AG04449 (cell line): ENCODE data around the gene TLR7.

Source experiments
- CTCF ChIA-PET: fragments of 350-600 bp; formaldehyde crosslinking; extraction: SDS; loops from one replicate; lab custom pipeline; 2021; ENCODE audit warnings: antibody characterized with exemption; lab: Yijun Ruan, JAX
- POLR2A ChIA-PET: fragments of 400-600, 350-600 bp; formaldehyde crosslinking; extraction: SDS; loops from one replicate; lab custom pipeline; 2020; ENCODE audit warnings: antibody characterized with exemption, inconsistent platforms; lab: Yijun Ruan, JAX
- DNase-seq: peaks from one replicate; pipeline ENCODE4 v3.0.0-alpha.2; 2010; ENCODE audit warnings: low read depth, low spot score
- H3K4me3 ChIP-seq: 2 replicates; pipeline ENCODE4 v1.5.1; 2011; ENCODE audit warnings: low read depth, mild to moderate bottlenecking, control low read depth, low read length
- TF ChIP-seq, protein P1 (sequence below): IDR thresholded peaks from one replicate; pipeline ENCODE4 v1.5.1; 2011; ENCODE audit warnings: mild to moderate bottlenecking, moderate library complexity, low read length, control low read depth, inconsistent platforms; ENCODE audit not compliant: insufficient read depth; ENCODE audit errors: missing control alignments

Gene TLR7

DNA sequence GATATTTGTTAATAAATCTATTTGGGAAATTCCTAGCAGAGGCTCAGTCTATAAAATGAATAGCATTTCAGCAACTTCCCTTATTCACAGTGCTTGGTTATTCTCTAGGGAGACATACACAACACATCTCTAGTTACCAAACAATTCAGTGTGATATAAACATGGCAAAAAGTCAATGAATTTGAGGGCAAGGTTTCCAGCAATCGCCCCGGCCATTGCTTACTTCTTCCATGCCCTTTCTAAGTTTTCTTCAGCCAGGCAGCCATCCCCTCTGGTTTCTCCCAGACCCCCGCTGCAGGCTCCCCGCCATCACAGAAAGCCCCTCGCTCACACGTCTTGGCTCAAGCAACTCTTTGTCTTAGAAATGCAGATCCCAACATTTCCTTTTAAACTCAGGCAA is 4.4 kb downstream of the TLR7 start:
- TF ChIP-seq, protein P1, sequence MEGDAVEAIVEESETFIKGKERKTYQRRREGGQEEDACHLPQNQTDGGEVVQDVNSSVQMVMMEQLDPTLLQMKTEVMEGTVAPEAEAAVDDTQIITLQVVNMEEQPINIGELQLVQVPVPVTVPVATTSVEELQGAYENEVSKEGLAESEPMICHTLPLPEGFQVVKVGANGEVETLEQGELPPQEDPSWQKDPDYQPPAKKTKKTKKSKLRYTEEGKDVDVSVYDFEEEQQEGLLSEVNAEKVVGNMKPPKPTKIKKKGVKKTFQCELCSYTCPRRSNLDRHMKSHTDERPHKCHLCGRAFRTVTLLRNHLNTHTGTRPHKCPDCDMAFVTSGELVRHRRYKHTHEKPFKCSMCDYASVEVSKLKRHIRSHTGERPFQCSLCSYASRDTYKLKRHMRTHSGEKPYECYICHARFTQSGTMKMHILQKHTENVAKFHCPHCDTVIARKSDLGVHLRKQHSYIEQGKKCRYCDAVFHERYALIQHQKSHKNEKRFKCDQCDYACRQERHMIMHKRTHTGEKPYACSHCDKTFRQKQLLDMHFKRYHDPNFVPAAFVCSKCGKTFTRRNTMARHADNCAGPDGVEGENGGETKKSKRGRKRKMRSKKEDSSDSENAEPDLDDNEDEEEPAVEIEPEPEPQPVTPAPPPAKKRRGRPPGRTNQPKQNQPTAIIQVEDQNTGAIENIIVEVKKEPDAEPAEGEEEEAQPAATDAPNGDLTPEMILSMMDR: no peak
- no peak for DNase-seq
- CTCF ChIA-PET: no interaction called here
- H3K4me3 ChIP-seq: no peak overlapping the region
- POLR2A ChIA-PET: no interaction called here

DNA sequence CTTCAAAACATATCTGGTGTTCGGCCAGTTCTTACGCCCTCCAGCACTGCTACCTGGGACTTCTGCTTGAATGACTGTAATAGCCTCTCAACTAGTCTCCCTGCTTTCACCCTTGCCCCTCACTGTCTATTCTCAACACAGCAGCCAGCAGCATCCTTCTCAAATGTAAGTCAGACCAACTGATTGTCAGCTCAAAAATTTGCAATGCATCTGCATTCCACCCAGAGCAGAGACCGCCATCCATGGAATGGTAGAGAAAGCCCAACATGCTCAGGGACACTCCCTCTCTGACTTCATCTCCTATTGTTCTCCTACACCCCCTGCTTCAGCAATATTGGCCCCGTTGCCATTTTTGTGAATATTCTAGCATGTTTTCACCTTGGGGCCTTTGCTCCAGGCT is 5.9 kb downstream of the TLR7 start:
- TF ChIP-seq, protein P1: no peak
- CTCF ChIA-PET: no interaction called here
- no peak overlapping the region for H3K4me3 ChIP-seq
- POLR2A ChIA-PET: no interaction called here
- no peak for DNase-seq

DNA sequence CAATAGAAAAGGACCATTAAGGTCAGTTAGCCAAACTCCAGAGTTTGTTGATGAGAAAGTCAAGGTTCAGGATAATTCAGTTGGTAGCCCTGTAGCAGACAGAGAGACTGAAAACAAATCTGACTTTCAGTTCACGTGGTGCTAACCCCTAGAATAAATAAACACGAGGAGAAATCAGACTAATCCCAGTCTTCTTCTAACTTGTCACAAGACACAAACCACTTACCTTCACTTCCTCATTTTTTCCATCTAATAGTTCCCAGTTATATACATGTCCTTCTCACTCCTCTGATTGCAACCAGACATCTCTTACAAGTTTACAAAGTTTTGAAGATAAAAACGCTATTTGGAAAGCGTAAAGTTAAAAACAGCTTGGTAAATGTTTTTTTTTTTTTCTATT is 7.7 kb downstream of the TLR7 start:
- no peak overlapping the region for H3K4me3 ChIP-seq
- POLR2A ChIA-PET: no interaction called here
- no peak for DNase-seq
- CTCF ChIA-PET: no interaction called here
- TF ChIP-seq, protein P1: no peak

DNA sequence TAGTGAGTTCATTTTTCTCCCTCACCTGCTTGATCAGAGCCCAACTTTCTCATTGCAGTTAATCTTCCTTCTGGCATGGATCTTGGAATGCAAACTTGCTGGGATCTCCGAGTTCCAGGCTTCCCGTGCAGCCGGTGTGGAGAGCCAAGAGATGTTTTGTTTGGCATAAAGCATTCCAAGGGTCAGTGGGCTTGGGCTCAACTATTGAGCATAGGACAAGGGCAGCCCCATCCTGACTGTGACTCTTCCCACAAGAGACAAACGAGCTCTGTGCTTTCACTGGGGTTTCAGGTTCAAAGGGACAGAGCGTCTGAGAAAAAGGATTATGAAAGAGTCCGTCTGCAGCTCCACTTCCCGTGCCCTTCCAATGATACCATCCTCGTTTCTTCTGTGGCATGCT is 10.5 kb downstream of the TLR7 start:
- CTCF ChIA-PET: interaction anchor here (0.6 kb wide), 1 partner anchor 23 kb away, joined by 3 read pairs; no protein-coding TSS in a partner anchor
- no peak for DNase-seq
- TF ChIP-seq, protein P1: no peak
- POLR2A ChIA-PET: no interaction called here
- H3K4me3 ChIP-seq: no peak overlapping the region

DNA sequence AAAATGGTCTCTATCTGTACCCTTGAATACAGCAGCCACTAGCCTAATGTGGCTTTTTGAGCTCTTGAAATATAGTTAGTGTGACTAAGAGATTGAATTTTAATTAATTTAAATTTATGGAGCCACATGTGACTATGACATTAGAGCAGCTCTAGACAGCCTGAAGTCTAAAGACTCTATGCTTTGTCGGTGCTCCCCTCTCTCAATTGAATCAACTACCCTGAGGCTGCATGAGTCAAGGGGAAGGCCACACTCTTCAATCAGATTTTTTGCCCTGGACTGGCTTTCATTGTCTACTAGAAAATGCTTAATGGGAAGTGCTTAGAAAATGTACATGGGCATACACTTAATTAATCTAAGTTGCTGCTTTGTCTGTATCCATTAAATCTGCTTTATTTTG is 11.7 kb downstream of the TLR7 start:
- TF ChIP-seq, protein P1: no peak
- POLR2A ChIA-PET: no interaction called here
- no peak overlapping the region for H3K4me3 ChIP-seq
- CTCF ChIA-PET: no interaction called here
- DNase-seq: no peak

DNA sequence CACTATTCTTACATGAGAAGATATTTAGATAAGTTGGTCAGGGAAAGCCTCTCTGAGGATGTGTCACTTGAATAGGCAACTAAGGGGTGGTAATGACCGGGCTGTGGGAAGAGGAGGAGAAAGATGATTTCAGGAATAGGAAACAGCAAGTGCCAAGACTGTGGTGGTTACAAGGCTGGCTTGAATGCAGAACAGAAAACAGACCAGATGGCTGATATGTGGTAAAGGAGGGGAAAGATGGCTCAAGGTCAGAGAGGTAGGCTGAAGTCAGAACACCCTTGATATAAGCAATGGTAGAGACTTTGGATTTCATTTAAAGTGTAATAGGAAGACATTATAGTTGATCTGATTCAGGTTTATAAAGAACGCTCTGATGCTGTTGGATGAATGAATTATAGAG is 15.0 kb downstream of the TLR7 start:
- TF ChIP-seq, protein P1: no peak
- ChIA-PET POLR2A (no interaction called here), CTCF (no interaction called here)
- no peak overlapping the region for H3K4me3 ChIP-seq
- no peak for DNase-seq
